Suprapubic skin (tissue), 3 donors: ENCODE data around the gene CMTM1.

ENCODE experiments used
- POLR2AphosphoS5 ChIP-seq, 3 donors: sonication (generic); formaldehyde crosslinking; IDR thresholded peaks; one replicate each; pipeline ENCODE4 v1.6.1; 2017; ENCODE audit warnings: antibody characterized with exemption in 3 of 3
- TF ChIP-seq, protein P1 (sequence below), 2 donors: fragments of 200-600 bp in 1 of 2; fragments of 450-650 bp in 1 of 2; sonication (generic) in 1 of 2; IDR thresholded peaks; one replicate each; pipeline ENCODE4 v1.5.1; 2016 to 2019; ENCODE audit warnings: antibody characterized with exemption in 2 of 2, mild to moderate bottlenecking in 1 of 2, moderate library complexity in 1 of 2

GRCh38 chr16:66569827-66570405, 3.7 kb downstream of the CMTM1 start:
- TF ChIP-seq, protein P1, sequence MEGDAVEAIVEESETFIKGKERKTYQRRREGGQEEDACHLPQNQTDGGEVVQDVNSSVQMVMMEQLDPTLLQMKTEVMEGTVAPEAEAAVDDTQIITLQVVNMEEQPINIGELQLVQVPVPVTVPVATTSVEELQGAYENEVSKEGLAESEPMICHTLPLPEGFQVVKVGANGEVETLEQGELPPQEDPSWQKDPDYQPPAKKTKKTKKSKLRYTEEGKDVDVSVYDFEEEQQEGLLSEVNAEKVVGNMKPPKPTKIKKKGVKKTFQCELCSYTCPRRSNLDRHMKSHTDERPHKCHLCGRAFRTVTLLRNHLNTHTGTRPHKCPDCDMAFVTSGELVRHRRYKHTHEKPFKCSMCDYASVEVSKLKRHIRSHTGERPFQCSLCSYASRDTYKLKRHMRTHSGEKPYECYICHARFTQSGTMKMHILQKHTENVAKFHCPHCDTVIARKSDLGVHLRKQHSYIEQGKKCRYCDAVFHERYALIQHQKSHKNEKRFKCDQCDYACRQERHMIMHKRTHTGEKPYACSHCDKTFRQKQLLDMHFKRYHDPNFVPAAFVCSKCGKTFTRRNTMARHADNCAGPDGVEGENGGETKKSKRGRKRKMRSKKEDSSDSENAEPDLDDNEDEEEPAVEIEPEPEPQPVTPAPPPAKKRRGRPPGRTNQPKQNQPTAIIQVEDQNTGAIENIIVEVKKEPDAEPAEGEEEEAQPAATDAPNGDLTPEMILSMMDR (IDR thresholded peaks at IDR 0.05): no peak
- no peak for TF ChIP-seq POLR2AphosphoS5 (IDR thresholded peaks at IDR 0.05)
